GM18520 (cell line): ENCODE data around the gene RAD51B.

ENCODE experiments used
- ATAC-seq: cut with Tn5 transposase; IDR thresholded peaks from one replicate; pipeline ENCODE4 v1.9.1; 2021; ENCODE audit not compliant: unreplicated experiment

The RAD51B gene

DNA sequence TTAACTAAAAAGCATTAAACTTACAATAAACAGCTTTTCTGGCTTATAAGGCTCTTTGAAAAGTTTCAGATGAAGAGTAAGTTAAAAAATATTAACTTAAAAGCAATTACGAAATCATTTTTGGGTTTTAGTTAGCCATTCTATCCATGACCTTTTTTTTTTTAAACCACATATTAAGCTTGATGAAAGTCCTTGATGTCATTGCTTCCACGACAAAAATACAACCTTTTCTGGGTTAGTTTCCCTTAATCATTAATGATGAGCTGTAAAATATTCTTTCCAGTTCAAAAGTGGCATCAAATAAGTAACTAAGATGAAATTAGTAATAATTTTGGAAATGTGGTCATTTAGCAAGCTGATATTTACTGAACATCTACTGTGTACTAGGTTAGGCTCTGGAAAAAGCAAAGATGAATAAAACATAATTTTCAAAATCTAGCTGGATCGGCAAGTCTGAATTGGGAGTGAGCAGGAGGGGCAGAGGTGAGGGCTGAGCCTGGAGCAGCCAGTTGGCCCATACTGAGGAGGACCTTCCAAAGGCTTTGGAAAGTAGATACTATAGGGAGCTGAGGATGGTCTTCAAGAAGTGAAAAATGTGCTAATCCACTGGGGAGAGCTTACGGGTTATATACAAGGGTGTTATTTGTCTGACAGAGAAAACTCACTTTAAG is 628.1 kb downstream of the RAD51B start:
- no peak for ATAC-seq

GRCh38 chr14:68448252-68448902 is 628.8 kb downstream of the RAD51B start:
- ATAC-seq, result no peak

GRCh38 chr14:68449561-68450181 is 630.1 kb downstream of the RAD51B start:
- no peak for ATAC-seq

DNA sequence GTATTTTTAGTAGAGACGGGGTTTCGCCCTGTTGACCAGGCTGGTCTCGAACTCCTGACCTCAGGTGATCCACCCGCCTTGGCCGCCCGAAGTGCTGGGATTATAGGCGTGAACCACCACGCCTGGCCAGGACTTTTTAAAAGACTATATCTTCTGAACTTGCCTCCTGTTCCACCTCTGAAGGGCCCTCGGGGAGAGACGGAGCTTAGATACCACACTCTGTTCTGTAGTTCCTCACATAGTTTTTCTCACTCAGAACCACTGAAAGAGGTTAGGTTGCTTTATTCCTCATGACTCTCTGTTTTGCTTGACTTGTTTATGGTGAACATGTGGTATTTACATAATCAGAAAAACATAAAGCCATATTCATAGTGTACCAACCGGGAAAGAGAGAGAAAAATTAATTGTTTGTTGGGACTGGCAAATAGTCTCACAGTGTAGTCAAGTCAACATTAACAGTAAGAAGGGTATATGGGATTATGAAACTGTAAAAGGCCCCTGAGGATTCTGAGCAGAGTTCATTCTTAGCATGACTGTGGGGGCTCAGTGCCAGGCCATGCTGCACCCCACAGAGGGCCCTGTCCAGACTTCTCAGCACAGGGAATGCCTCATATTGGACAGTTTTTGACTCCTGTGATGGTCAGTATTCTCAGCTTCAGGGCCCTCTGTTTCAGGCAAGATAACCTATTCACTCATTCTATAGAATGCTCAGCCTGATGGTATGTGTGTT is 631.0 kb downstream of the RAD51B start:
- no peak for ATAC-seq

GRCh38 chr14:68451696-68452373 is 632.3 kb downstream of the RAD51B start:
- no peak for ATAC-seq

- ATAC-seq, result no peak
Measured at GRCh38 chr14:68458253-68458652, 638.7 kb downstream of the RAD51B start.

DNA sequence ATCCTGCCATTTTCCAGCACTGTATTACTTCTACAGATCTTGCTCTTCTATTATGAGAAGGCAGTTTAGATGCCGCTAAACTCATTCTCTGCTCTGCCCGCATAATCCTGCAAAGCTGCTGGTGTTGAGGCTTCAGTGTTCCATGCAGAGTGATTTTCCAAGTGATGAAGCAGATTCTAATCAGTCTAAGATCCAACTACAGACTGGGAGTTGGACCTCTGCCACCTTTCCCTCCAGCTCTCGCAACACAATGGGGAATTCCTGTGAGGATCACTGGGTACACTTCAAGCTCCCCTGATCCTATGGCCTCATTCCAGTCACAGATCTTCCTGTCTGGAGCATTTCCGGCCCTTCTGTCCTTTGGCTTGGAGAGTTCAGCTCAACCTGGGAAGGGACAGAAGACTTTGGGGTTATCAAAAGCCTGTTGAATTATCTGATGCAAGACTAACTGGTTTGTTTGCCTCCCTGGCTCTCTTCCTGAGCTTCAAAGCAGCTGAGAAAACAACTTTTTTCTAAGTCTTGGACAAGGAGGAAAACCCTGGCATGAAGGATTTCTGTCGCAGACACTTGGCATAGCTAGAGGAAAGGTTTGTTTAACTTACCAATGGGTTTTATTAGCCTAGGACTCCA is 639.4 kb downstream of the RAD51B start:
- ATAC-seq, result no peak

DNA sequence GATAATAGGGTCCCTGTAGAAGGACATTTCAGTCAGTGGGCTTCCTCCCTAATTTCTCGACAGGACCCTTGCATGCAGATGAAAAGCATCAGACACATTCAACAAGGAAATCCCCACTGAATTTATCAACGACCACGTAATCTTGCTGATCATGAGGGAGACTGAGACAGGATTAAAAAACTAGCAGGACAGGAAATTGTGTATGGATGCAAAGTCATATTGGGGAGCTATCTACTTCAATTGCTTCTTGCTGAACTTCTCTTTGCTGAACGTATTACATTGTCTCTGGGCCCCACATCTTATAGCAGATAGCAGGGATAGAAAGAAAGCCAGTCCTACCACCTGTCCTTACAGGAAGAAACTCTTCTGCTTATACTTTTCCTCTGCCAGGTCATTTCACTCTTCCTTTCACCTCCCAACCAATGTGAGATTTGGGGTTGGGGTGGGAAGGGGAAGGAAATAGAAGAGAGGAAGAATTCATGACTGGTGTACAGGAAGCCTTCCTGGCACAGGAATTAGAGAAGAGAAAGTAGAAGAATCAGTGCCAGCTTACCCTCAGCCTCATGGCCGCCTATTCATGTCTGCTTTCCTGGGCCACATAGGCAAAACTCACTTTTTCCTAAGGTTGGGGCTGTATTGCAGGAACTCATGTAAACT is 640.0 kb downstream of the RAD51B start:
- no peak for ATAC-seq

- ATAC-seq, result no peak
Measured at GRCh38 chr14:68460541-68460940, 641.0 kb downstream of the RAD51B start.

DNA sequence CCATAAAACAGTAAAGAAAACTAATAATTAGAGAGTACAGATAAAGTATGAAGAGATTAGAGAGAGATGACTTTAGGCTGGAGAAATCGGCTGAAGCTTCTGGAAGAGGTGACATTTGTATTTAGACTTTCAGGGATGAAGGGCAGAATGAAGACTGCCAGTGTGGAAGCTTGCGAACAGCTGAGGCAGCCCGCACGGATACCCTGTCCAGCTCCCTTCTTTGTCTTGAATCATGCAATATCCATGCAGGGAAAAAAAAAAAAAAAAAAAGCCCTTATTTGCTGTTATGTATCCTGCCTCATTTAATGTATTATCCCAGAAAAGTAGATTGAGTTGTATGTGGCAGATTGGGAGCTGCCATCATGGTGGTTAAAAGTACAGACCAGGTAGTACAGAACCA is 641.5 kb downstream of the RAD51B start:
- ATAC-seq, result no peak

- ATAC-seq, result no peak
Measured at GRCh38 chr14:68462683-68463082, 643.1 kb downstream of the RAD51B start.

DNA sequence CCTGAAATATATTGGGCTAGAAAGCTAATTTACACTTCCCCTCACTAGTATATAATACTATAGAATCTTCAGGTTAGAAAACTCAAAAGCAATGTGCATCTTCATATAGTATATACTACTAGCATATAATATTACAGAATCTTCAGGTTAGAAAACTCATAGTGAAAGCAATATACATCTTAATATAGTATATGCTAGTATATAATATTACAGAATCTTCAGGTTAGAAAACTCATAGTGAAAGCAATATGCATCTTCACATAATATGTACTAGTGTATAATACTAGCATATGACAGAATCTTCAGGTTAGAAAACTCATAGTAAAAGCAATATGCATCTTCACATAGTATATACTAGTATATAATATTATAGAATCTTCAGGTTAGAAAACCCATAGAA is 643.7 kb downstream of the RAD51B start:
- ATAC-seq, result no peak

GRCh38 chr14:68463705-68464374 is 644.3 kb downstream of the RAD51B start:
- no peak for ATAC-seq

DNA sequence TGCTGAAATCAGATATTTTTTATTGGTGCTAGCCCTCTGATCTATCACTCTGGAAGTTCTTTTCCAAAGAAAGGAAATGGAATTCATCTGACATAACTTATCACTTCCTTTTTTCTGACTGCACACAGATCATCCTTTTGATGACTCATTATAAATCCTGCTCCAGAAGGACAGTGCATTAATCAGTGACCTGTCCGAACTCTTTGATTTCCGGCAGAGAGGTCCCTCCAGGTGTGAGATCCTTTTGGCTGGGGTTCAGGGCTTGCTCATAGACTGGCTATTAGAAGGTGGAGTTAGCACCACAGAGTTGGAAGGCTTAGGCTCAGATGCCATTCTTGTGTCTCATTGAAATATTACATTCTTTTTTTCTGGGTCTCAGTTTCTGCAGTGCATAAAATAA is 645.1 kb downstream of the RAD51B start:
- ATAC-seq, result no peak

GRCh38 chr14:68466491-68466977 is 647.0 kb downstream of the RAD51B start:
- no peak for ATAC-seq

- ATAC-seq, result no peak
Measured at GRCh38 chr14:68467425-68467824, 647.8 kb downstream of the RAD51B start.

DNA sequence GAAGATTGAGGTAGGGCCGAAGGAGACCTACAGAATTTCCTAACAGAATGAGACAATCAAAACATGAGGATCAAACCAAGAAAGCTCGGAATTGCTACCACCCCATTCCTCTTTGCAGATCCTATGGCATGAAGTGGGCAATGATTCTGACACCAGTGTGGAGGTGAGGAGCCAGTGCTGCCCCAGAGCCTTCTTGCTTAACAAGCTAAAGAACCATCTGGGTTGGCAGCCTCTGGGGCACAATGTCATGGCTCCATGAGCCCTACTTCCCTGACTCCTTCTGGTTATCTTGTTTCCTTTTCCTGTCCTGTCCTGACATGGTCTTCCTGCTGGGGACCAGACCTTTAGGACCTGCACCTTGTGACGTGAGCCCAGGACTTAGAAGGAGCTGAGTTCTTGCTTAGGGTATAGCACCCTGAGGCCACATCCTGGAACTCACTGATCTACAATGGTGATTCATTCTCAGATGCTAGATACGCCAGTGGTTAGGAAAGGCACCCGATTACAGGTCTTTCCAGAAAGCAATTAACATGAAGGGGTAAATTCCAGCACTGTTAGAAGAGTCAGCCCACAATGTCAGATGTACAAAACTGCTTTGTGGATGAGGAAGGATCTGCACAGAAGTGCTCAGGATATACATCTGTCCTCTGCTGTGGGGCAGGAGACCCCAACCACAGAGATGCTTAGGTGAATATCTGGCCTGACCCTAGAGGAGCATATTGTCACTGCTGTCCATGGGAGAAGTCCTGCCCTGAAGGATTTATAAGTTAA is 649.0 kb downstream of the RAD51B start:
- no peak for ATAC-seq

- ATAC-seq, result no peak
Measured at GRCh38 chr14:68469208-68469713, 649.7 kb downstream of the RAD51B start.

DNA sequence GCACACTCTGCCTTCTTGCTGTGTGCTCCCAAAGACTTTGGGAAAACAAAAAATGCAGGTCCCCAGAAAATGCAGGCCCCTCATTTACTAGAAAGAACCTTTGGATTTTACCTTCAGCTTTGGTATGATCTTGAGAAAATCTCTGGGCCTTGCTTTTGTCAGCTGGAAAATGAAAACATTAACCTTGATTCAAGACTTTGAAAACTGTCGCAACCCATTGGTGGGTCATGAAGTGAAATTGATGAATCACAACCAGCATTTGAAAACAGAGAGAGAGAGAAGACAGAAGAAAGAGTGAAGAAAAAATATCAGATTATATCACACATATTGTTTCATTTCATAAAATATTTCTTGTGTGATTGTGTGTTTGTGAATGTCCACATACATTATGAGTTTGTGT is 650.8 kb downstream of the RAD51B start:
- no peak for ATAC-seq
